ENCODE measurements around the gene NRXN2.

The NRXN2 gene

DNA sequence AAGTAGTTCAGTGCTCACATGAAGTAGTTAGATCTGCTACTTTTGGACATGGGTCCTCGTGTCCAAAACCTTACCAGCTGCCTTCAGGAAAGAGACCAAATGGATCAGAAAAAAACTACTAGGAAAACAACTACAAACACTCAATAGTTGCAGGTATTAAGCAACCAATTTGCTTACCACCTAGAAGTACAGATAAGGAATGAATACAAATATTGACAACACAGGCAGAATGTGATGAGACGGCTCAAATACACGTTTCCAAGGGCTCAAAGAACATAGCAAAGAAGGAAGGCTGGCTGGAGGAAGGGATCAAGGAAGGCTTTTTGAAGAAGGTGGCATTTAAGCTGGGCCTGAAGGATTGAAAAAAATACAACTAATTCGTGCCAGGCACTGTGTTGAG lies 41.8 kb downstream of the NRXN2 start:
- H2BK120ac ChIP-seq (ENCODE audit: low read depth, low read length): no peak overlapping the region
- H2AK5ac ChIP-seq (ENCODE audit: low read depth, low read length): no peak overlapping the region
- no peak overlapping the region for H3K4me3 ChIP-seq (ENCODE audit: low read length in 2 of 2)
- no CpG with 5 or more reads among the region's 4 CpGs for WGBS, 2 donors (ENCODE audit: extremely low coverage in 2 of 2, insufficient read length in 2 of 2, insufficient replicate concordance in 1 of 2)
- H3K79me1 ChIP-seq (ENCODE audit: low read depth, low read length): no peaks in the 10 kb centered on the region
- H3K4me2 ChIP-seq (ENCODE audit: insufficient read depth, low read length, poor library complexity, severe bottlenecking): no peak overlapping the region
- H3K27me3 ChIP-seq (ENCODE audit: control insufficient read depth in 3 of 3, insufficient read depth in 3 of 3, low read depth in 1 of 3, low read length in 3 of 3): peaks cover 0 to 2% (median 0%) of the 10 kb centered on the region in 3 experiments
- H3K36me3 ChIP-seq (replicated peaks in 1 of 2; ENCODE audit: control insufficient read depth in 2 of 2, insufficient read depth in 2 of 2, low read length in 2 of 2): no peaks in the 10 kb centered on the region
- no peak overlapping the region for H2BK12ac ChIP-seq (ENCODE audit: low read length)
- H3K27ac ChIP-seq (replicated peaks; ENCODE audit: low read length): no peak overlapping the region
- H2BK15ac ChIP-seq (ENCODE audit: low read length): no peak overlapping the region
- H4K8ac ChIP-seq (ENCODE audit: low read depth, low read length): no peak overlapping the region
- no peak overlapping the region for H2BK5ac ChIP-seq (ENCODE audit: low read length)
- no peaks in the 10 kb centered on the region for H3K9me3 ChIP-seq (replicated peaks in 1 of 2; ENCODE audit: control insufficient read depth in 2 of 2, insufficient read depth in 1 of 2, low read depth in 1 of 2, low read length in 2 of 2)
- H3K4ac ChIP-seq (ENCODE audit: low read length): no peak overlapping the region
- H3K14ac ChIP-seq (ENCODE audit: low read length): no peak overlapping the region
- H3K23ac ChIP-seq (ENCODE audit: low read depth, low read length, poor library complexity): no peak overlapping the region
- no peak overlapping the region for H4K91ac ChIP-seq (ENCODE audit: low read depth, low read length, poor library complexity)
- no peak overlapping the region for H2AFZ ChIP-seq (ENCODE audit: low read length)
- no peak overlapping the region for H3K9ac ChIP-seq (ENCODE audit: low read depth, low read length, poor library complexity)
- DNase-seq (ENCODE audit: low spot score): no peak
- peaks cover 1 to 2% of the 10 kb centered on the region in 2 donors for H3K4me1 ChIP-seq (ENCODE audit: control insufficient read depth in 2 of 2, insufficient read depth in 1 of 2, low read depth in 1 of 2, low read length in 2 of 2)
- H3K18ac ChIP-seq (ENCODE audit: low read length): no peak overlapping the region

DNA sequence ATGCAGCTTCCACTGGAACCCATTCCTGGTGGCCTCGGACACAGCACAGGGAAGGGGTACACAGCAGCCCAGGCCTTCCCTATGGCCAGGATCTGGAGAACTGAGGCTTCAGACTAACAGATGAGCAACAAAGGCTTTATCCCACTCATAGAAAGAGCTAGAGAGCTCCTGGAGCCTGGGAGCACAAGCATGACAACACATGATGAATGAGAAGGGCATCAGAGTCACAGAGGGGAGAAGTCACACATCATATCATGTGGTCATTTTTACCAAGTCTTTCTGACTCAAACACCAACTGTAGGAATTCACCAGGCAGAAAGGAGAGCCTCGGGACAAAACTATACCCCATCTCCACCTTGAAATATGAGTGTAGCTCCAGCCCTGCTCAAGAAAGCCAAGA lies 43.2 kb downstream of the NRXN2 start:
- WGBS, 2 donors (ENCODE audit: extremely low coverage in 2 of 2, insufficient read length in 2 of 2, insufficient replicate concordance in 1 of 2): no CpG with 5 or more reads among the region's 2 CpGs
- no peaks in the 10 kb centered on the region for H3K9me3 ChIP-seq (replicated peaks in 1 of 2; ENCODE audit: control insufficient read depth in 2 of 2, insufficient read depth in 1 of 2, low read depth in 1 of 2, low read length in 2 of 2)
- H3K14ac ChIP-seq (ENCODE audit: low read length): no peak overlapping the region
- H2BK120ac ChIP-seq (ENCODE audit: low read depth, low read length): no peak overlapping the region
- H3K18ac ChIP-seq (ENCODE audit: low read length): no peak overlapping the region
- H2BK15ac ChIP-seq (ENCODE audit: low read length): no peak overlapping the region
- no peak overlapping the region for H3K4me2 ChIP-seq (ENCODE audit: insufficient read depth, low read length, poor library complexity, severe bottlenecking)
- no peak overlapping the region for H3K27ac ChIP-seq (replicated peaks; ENCODE audit: low read length)
- no peak overlapping the region for H3K9ac ChIP-seq (ENCODE audit: low read depth, low read length, poor library complexity)
- H2AFZ ChIP-seq (ENCODE audit: low read length): no peak overlapping the region
- H3K4ac ChIP-seq (ENCODE audit: low read length): no peak overlapping the region
- no peak overlapping the region for H2BK12ac ChIP-seq (ENCODE audit: low read length)
- no peaks in the 10 kb centered on the region for H3K36me3 ChIP-seq (replicated peaks in 1 of 2; ENCODE audit: control insufficient read depth in 2 of 2, insufficient read depth in 2 of 2, low read length in 2 of 2)
- no peak overlapping the region for H2BK5ac ChIP-seq (ENCODE audit: low read length)
- no peak overlapping the region for H4K8ac ChIP-seq (ENCODE audit: low read depth, low read length)
- H3K23ac ChIP-seq (ENCODE audit: low read depth, low read length, poor library complexity): no peak overlapping the region
- DNase-seq (ENCODE audit: low spot score): no peak
- no peak overlapping the region for H3K4me3 ChIP-seq (ENCODE audit: low read length in 2 of 2)
- H3K4me1 ChIP-seq (ENCODE audit: control insufficient read depth in 2 of 2, insufficient read depth in 1 of 2, low read depth in 1 of 2, low read length in 2 of 2): peaks cover 2 to 10% of the 10 kb centered on the region in 2 donors
- H3K27me3 ChIP-seq (ENCODE audit: control insufficient read depth in 3 of 3, insufficient read depth in 3 of 3, low read depth in 1 of 3, low read length in 3 of 3): peaks cover 0 to 2% (median 0%) of the 10 kb centered on the region in 3 experiments
- no peak overlapping the region for H2AK5ac ChIP-seq (ENCODE audit: low read depth, low read length)
- no peak overlapping the region for H4K91ac ChIP-seq (ENCODE audit: low read depth, low read length, poor library complexity)
- no peaks in the 10 kb centered on the region for H3K79me1 ChIP-seq (ENCODE audit: low read depth, low read length)

DNA sequence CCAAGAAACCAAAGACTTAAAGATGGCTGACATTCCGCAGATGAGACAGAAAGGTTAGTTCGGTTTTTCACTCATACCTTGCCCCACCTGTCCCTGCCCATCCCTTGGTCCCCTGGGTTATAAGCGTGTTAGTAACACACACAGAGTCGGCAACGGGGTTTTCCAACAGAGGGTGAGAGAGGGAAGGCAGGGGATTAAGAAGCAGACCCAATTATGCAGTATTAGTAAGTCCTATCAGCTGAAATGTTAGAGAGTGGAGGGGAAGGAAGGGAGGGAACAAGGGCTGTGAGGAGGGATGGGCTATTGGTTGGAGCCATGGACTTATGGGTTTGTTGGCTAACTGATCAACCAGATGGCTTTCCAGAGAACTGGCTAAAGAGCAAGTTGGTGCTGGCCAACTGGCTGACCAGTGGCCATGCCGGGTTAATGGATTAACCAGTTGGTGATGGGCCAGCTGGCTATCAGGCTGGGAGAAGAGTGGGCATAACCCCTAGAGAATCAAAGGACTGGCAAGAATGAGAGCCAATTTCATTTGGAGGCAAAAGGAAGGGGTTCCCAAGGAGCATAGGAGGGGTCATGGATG lies 45.5 kb downstream of the NRXN2 start:
- no peak overlapping the region for H2BK120ac ChIP-seq (ENCODE audit: low read depth, low read length)
- H2BK12ac ChIP-seq (ENCODE audit: low read length): no peak overlapping the region
- H3K4me3 ChIP-seq (ENCODE audit: low read length in 2 of 2): no peak overlapping the region
- H3K36me3 ChIP-seq (replicated peaks in 1 of 2; ENCODE audit: control insufficient read depth in 2 of 2, insufficient read depth in 2 of 2, low read length in 2 of 2): no peaks in the 10 kb centered on the region
- H4K8ac ChIP-seq (ENCODE audit: low read depth, low read length): no peak overlapping the region
- no peak overlapping the region for H4K91ac ChIP-seq (ENCODE audit: low read depth, low read length, poor library complexity)
- H3K9me3 ChIP-seq (replicated peaks in 1 of 2; ENCODE audit: control insufficient read depth in 2 of 2, insufficient read depth in 1 of 2, low read depth in 1 of 2, low read length in 2 of 2): no peaks in the 10 kb centered on the region
- H3K27me3 ChIP-seq (ENCODE audit: control insufficient read depth in 3 of 3, insufficient read depth in 3 of 3, low read depth in 1 of 3, low read length in 3 of 3): no peaks in the 10 kb centered on the region
- no peak overlapping the region for H2AFZ ChIP-seq (ENCODE audit: low read length)
- no peak overlapping the region for H2BK5ac ChIP-seq (ENCODE audit: low read length)
- no peak overlapping the region for H3K4ac ChIP-seq (ENCODE audit: low read length)
- H3K18ac ChIP-seq (ENCODE audit: low read length): no peak overlapping the region
- H3K9ac ChIP-seq (ENCODE audit: low read depth, low read length, poor library complexity): no peak overlapping the region
- no peak for DNase-seq (ENCODE audit: low spot score)
- H3K14ac ChIP-seq (ENCODE audit: low read length): no peak overlapping the region
- no peak overlapping the region for H3K23ac ChIP-seq (ENCODE audit: low read depth, low read length, poor library complexity)
- whole genome bisulfite sequencing, 2 donors (ENCODE audit: extremely low coverage in 2 of 2, insufficient read length in 2 of 2, insufficient replicate concordance in 1 of 2): no CpG with 5 or more reads among the region's 6 CpGs
- no peak overlapping the region for H3K4me2 ChIP-seq (ENCODE audit: insufficient read depth, low read length, poor library complexity, severe bottlenecking)
- no peak overlapping the region for H3K27ac ChIP-seq (replicated peaks; ENCODE audit: low read length)
- peaks cover 2 to 10% of the 10 kb centered on the region in 2 donors for H3K4me1 ChIP-seq (ENCODE audit: control insufficient read depth in 2 of 2, insufficient read depth in 1 of 2, low read depth in 1 of 2, low read length in 2 of 2)
- H3K79me1 ChIP-seq (ENCODE audit: low read depth, low read length): no peaks in the 10 kb centered on the region
- no peak overlapping the region for H2AK5ac ChIP-seq (ENCODE audit: low read depth, low read length)
- no peak overlapping the region for H2BK15ac ChIP-seq (ENCODE audit: low read length)

DNA sequence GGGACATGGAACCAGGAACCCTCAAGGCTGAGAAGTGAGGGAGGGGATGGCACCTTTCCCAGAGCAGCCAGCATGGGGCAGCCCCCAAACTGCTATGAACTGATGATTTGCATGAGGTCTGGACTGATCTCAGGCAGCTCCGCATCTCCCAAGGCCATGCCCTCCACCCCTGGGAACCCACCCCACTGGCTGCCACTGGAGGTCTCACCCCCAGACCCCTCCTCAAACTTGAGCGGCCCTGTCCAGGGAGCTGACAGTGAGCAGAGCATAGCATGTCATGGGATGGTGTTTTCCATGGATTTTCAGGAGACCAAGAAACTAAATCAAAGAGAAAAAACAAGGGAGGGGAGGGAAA lies 46.8 kb downstream of the NRXN2 start:
- peak overlapping the region; percentile 41 for H2AK5ac ChIP-seq (ENCODE audit: low read depth, low read length)
- H3K23ac ChIP-seq (ENCODE audit: low read depth, low read length, poor library complexity): peak overlapping the region; percentile 80
- peak overlapping the region; percentile 50 for H3K9ac ChIP-seq (ENCODE audit: low read depth, low read length, poor library complexity)
- peak overlapping the region; percentile 30 for H3K18ac ChIP-seq (ENCODE audit: low read length)
- DNase-seq (ENCODE audit: low spot score): no peak
- no peak overlapping the region for H3K4me2 ChIP-seq (ENCODE audit: insufficient read depth, low read length, poor library complexity, severe bottlenecking)
- H2BK15ac ChIP-seq (ENCODE audit: low read length): no peak overlapping the region
- H3K79me1 ChIP-seq (ENCODE audit: low read depth, low read length): no peaks in the 10 kb centered on the region
- H2AFZ ChIP-seq (ENCODE audit: low read length): no peak overlapping the region
- no peak overlapping the region for H3K4me3 ChIP-seq (ENCODE audit: low read length in 2 of 2)
- WGBS, 2 donors (ENCODE audit: extremely low coverage in 2 of 2, insufficient read length in 2 of 2, insufficient replicate concordance in 1 of 2): no CpG with 5 or more reads among the region's 2 CpGs
- H3K4ac ChIP-seq (ENCODE audit: low read length): no peak overlapping the region
- H3K4me1 ChIP-seq (ENCODE audit: control insufficient read depth in 2 of 2, insufficient read depth in 1 of 2, low read depth in 1 of 2, low read length in 2 of 2): peaks cover 2 to 10% of the 10 kb centered on the region in 2 donors
- no peak overlapping the region for H3K14ac ChIP-seq (ENCODE audit: low read length)
- no peaks in the 10 kb centered on the region for H3K27me3 ChIP-seq (ENCODE audit: control insufficient read depth in 3 of 3, insufficient read depth in 3 of 3, low read depth in 1 of 3, low read length in 3 of 3)
- no peaks in the 10 kb centered on the region for H3K36me3 ChIP-seq (replicated peaks in 1 of 2; ENCODE audit: control insufficient read depth in 2 of 2, insufficient read depth in 2 of 2, low read length in 2 of 2)
- no peak overlapping the region for H2BK5ac ChIP-seq (ENCODE audit: low read length)
- H2BK12ac ChIP-seq (ENCODE audit: low read length): no peak overlapping the region
- H4K8ac ChIP-seq (ENCODE audit: low read depth, low read length): no peak overlapping the region
- H3K27ac ChIP-seq (replicated peaks; ENCODE audit: low read length): no peak overlapping the region
- no peak overlapping the region for H4K91ac ChIP-seq (ENCODE audit: low read depth, low read length, poor library complexity)
- H2BK120ac ChIP-seq (ENCODE audit: low read depth, low read length): no peak overlapping the region
- no peaks in the 10 kb centered on the region for H3K9me3 ChIP-seq (replicated peaks in 1 of 2; ENCODE audit: control insufficient read depth in 2 of 2, insufficient read depth in 1 of 2, low read depth in 1 of 2, low read length in 2 of 2)

Data from neuronal stem cell (in vitro differentiated cells).